CD4-positive, alpha-beta T cell (primary cell): ENCODE measurements around the gene SERPINB6. TPM values are rescaled to one million over a fixed set of nuclear protein-coding genes. Genes with fewer than 3 reads are reported as not detected.

Experiments
- ATAC-seq: fragments of 200-7000 bp; cut with Tn5 transposase; one replicate; pipeline ENCODE4 v1.10.0; 2022; ENCODE audit warnings: mild to moderate bottlenecking; ENCODE audit not compliant: poor library complexity
- CTCF ChIA-PET: fragments of 350-600 bp; sonication (Branson Sonifier 250); formaldehyde crosslinking; loops from one replicate; lab custom pipeline; 2021; ENCODE audit warnings: antibody characterized with exemption, inconsistent platforms; lab: Charles Lee
- POLR2A ChIA-PET: fragments of 350-600 bp; sonication (Branson Sonifier 250); formaldehyde crosslinking; loops from one replicate; lab custom pipeline; 2021; ENCODE audit warnings: antibody characterized with exemption, inconsistent platforms; lab: Charles Lee
- DNase-seq, 14 experiments: peaks; one replicate each; pipeline ENCODE4 v3.0.0-alpha.2; 2013 to 2020; ENCODE audit warnings: mixed read lengths in 2 of 14
- H3K27ac ChIP-seq, 2 donors: one replicate each; pipeline versions ENCODE4 v1.5.1 to v1.7.0; 2013; ENCODE audit warnings: low read length in 2 of 2, low read depth in 1 of 2, mild to moderate bottlenecking in 1 of 2
- H3K27me3 ChIP-seq, 2 experiments: 1 replicate in 1 of 2; 2 replicates in 1 of 2; pipeline versions ENCODE4 v1.6.1 to v1.7.0; 2013; ENCODE audit warnings: low read length in 2 of 2, control low read depth in 1 of 2, mild to moderate bottlenecking in 1 of 2, moderate library complexity in 1 of 2; ENCODE audit not compliant: insufficient read depth in 2 of 2, control insufficient read depth in 1 of 2
- H3K36me3 ChIP-seq: one replicate; pipeline ENCODE4 v1.6.1; 2013; ENCODE audit warnings: low read length, control low read depth; ENCODE audit not compliant: insufficient read depth
- H3K4me1 ChIP-seq: one replicate; pipeline ENCODE4 v1.6.1; 2013; ENCODE audit warnings: low read length, control low read depth; ENCODE audit not compliant: insufficient read depth
- H3K4me3 ChIP-seq: one replicate; pipeline ENCODE4 v1.5.1; 2013; ENCODE audit warnings: mild to moderate bottlenecking, low read length, moderate library complexity
- H3K9me3 ChIP-seq, 2 experiments: 1 replicate in 1 of 2; 2 replicates in 1 of 2; pipeline versions ENCODE4 v1.6.1 to v1.7.0; 2013; ENCODE audit warnings: low read length in 2 of 2, mild to moderate bottlenecking in 2 of 2, control low read depth in 1 of 2, moderate library complexity in 1 of 2; ENCODE audit not compliant: control insufficient read depth in 1 of 2, insufficient read depth in 1 of 2
- H3K27ac Mint-ChIP-seq: one replicate; pipeline ENCODE4 v1.8.0; 2020; ENCODE audit warnings: mixed read lengths
- H3K27me3 Mint-ChIP-seq: one replicate; pipeline ENCODE4 v1.8.0; 2021; ENCODE audit warnings: mixed read lengths
- H3K36me3 Mint-ChIP-seq: one replicate; pipeline ENCODE4 v1.8.0; 2021; ENCODE audit warnings: low read depth, mixed read lengths
- H3K4me1 Mint-ChIP-seq: one replicate; pipeline ENCODE4 v1.8.0; 2021; ENCODE audit warnings: low read depth, mixed read lengths
- H3K4me3 Mint-ChIP-seq: one replicate; pipeline ENCODE4 v1.8.0; 2020; ENCODE audit warnings: mild to moderate bottlenecking, mixed read lengths
- H3K9me3 Mint-ChIP-seq: one replicate; pipeline ENCODE4 v1.8.0; 2020; ENCODE audit warnings: mixed read lengths
- intact Hi-C, 2 experiments: fragments of 100-400 bp; cut with DNase I in 1 of 2; cut with micrococcal nuclease in 1 of 2; formaldehyde crosslinking; loops; one replicate each; pipeline versions ENCODE4 v1.15.1 to v1.9.0; 2023 to 2025; cut with DNase I, micrococcal nuclease
- total RNA-seq, 174 experiments: library from RNA in 2 of 174; stranded (reverse) in 2 of 174; gene quantifications; one replicate each; pipeline ENCODE4 v1.2.3 and lab custom pipeline; 2021 to 2026
- TF ChIP-seq, protein P1 (sequence below): fragments of 200-600 bp; IDR thresholded peaks from one replicate; pipeline ENCODE4 v1.8.0; 2022; ENCODE audit warnings: antibody characterized with exemption, mild to moderate bottlenecking

The SERPINB6 gene
- total RNA-seq, 2 experiments from 2014 or later: 11.0 to 11.9 TPM

GRCh38 chr6:2977290-2977689 is 5.9 kb upstream of the SERPINB6 start:
- intact Hi-C loops: no loop called here
- Histone ChIP-seq H3K27ac (no peak overlapping the region), H3K4me1 (no peaks in the 10 kb centered on the region), H3K4me3 (no peak overlapping the region), H3K27me3 (peaks cover 0 to 4% of the 10 kb centered on the region in 2 experiments), H3K9me3 (no peaks in the 10 kb centered on the region), H3K36me3 (no peaks in the 10 kb centered on the region)
- H3K4me3 Mint-ChIP-seq: no peak overlapping the region
- peaks cover 14% of the 10 kb centered on the region for H3K4me1 Mint-ChIP-seq
- H3K9me3 Mint-ChIP-seq: no peaks in the 10 kb centered on the region
- H3K27me3 Mint-ChIP-seq: peaks cover 52% of the 10 kb centered on the region
- no peak overlapping the region for H3K27ac Mint-ChIP-seq
- DNase-seq (no peak), ATAC-seq (no peak)
- H3K36me3 Mint-ChIP-seq: no peaks in the 10 kb centered on the region
- POLR2A ChIA-PET: interaction anchor here (4.0 kb wide), 1 partner anchor 12 kb away, joined by 26 read pairs; no protein-coding TSS in a partner anchor
- CTCF ChIA-PET: no interaction called here
- TF ChIP-seq, protein P1, sequence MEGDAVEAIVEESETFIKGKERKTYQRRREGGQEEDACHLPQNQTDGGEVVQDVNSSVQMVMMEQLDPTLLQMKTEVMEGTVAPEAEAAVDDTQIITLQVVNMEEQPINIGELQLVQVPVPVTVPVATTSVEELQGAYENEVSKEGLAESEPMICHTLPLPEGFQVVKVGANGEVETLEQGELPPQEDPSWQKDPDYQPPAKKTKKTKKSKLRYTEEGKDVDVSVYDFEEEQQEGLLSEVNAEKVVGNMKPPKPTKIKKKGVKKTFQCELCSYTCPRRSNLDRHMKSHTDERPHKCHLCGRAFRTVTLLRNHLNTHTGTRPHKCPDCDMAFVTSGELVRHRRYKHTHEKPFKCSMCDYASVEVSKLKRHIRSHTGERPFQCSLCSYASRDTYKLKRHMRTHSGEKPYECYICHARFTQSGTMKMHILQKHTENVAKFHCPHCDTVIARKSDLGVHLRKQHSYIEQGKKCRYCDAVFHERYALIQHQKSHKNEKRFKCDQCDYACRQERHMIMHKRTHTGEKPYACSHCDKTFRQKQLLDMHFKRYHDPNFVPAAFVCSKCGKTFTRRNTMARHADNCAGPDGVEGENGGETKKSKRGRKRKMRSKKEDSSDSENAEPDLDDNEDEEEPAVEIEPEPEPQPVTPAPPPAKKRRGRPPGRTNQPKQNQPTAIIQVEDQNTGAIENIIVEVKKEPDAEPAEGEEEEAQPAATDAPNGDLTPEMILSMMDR: no peak

GRCh38 chr6:2976571-2977085 is 5.3 kb upstream of the SERPINB6 start:
- TF ChIP-seq, protein P1: no peak
- H3K36me3 ChIP-seq: no peaks in the 10 kb centered on the region
- Mint-ChIP-seq H3K4me1 (peaks cover 21% of the 10 kb centered on the region), H3K36me3 (no peaks in the 10 kb centered on the region), H3K9me3 (no peaks in the 10 kb centered on the region), H3K27ac (no peak overlapping the region), H3K27me3 (peaks cover 58% of the 10 kb centered on the region), H3K4me3 (no peak overlapping the region)
- H3K9me3 ChIP-seq: no peaks in the 10 kb centered on the region
- DNase-seq (no peak), ATAC-seq (no peak)
- intact Hi-C loops: no loop called here
- H3K27me3 ChIP-seq: peaks cover 0 to 4% of the 10 kb centered on the region in 2 experiments
- H3K4me1 ChIP-seq: peaks cover 6% of the 10 kb centered on the region
- ChIA-PET CTCF (no interaction called here), POLR2A (interaction anchor here (0.6 to 4.0 kb wide), 2 partner anchors 13 to 87 kb away, joined by 3 to 26 read pairs; no protein-coding TSS in a partner anchor)
- no peak overlapping the region for H3K4me3 ChIP-seq
- no peak overlapping the region for H3K27ac ChIP-seq

GRCh38 chr6:2976060-2976459 is 4.7 kb upstream of the SERPINB6 start:
- intact Hi-C loops: no loop called here
- DNase-seq (no peak), ATAC-seq (no peak)
- H3K27me3 ChIP-seq: peaks cover 0 to 4% of the 10 kb centered on the region in 2 experiments
- H3K9me3 ChIP-seq: no peaks in the 10 kb centered on the region
- H3K4me1 Mint-ChIP-seq: peaks cover 21% of the 10 kb centered on the region
- TF ChIP-seq, protein P1: no peak
- no peaks in the 10 kb centered on the region for H3K36me3 ChIP-seq
- H3K27me3 Mint-ChIP-seq: peaks cover 54% of the 10 kb centered on the region
- H3K27ac ChIP-seq: no peak overlapping the region
- H3K27ac Mint-ChIP-seq: no peak overlapping the region
- H3K4me3 ChIP-seq: no peak overlapping the region
- H3K9me3 Mint-ChIP-seq: no peaks in the 10 kb centered on the region
- no peaks in the 10 kb centered on the region for H3K36me3 Mint-ChIP-seq
- H3K4me3 Mint-ChIP-seq: peak overlapping the region; percentile 17
- ChIA-PET CTCF (no interaction called here), POLR2A (interaction anchor here (0.6 to 4.0 kb wide), 4 partner anchors 13 to 211 kb away, joined by 3 to 26 read pairs (median 4); partner anchors contain the start of gene WRNIP1)
- peaks cover 10% of the 10 kb centered on the region for H3K4me1 ChIP-seq
